Hypothalamus (tissue), 51 donors: ENCODE measurements around the gene DBF4B.
A peak's percentile ranks its signal among the peaks of the same experiment; 100 is the strongest.

Experiments
- DNase-seq, 51 donors: peaks; one replicate each; lab custom pipeline; 2025; lab: John Stamatoyannopoulos, UW

DBF4B gene

DNA sequence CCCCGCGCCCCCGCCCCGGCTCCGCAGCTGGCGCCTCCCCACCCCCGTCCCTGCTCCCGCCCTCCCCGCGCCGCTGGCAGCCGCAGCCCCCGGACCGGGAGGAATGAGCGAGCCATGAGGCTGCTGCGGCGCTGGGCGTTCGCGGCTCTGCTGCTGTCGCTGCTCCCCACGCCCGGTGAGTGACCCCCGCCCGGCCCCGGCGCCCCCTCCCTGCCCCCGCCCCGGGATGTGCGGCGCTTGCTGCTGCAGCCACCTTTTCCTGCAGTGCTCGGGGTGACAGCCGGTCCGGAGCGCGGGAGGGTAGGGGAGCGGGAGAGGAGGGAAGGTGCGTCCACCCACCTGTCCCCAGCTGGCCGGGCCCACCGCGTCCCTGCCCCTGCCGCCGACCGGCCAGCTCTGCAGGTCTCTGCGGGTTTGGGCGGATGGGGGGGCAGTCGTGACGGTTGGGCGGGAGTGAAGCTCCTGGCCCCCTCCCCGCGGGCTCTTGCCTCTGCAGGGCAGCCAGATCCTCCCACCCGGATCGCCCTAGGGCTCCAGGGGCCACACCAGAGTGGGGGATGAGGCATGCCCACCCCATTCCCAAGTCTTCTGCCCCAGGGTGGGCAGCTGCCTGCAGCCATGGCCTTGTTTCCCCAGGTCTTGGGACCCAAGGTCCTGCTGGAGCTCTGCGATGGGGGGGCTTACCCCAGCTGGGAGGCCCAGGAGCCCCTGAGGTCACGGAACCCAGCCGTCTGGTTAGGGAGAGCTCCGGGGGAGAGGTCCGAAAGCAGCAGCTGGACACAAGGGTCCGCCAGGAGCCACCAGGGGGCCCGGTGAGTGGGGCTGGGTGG lies 50.8 kb downstream of the DBF4B start:
- peak in 4 of 51 donors; percentile 17 to 38 (median 26) for DNase-seq

GRCh38 chr17:44759916-44760243 lies 51.4 kb downstream of the DBF4B start:
- no peak for DNase-seq

DNA sequence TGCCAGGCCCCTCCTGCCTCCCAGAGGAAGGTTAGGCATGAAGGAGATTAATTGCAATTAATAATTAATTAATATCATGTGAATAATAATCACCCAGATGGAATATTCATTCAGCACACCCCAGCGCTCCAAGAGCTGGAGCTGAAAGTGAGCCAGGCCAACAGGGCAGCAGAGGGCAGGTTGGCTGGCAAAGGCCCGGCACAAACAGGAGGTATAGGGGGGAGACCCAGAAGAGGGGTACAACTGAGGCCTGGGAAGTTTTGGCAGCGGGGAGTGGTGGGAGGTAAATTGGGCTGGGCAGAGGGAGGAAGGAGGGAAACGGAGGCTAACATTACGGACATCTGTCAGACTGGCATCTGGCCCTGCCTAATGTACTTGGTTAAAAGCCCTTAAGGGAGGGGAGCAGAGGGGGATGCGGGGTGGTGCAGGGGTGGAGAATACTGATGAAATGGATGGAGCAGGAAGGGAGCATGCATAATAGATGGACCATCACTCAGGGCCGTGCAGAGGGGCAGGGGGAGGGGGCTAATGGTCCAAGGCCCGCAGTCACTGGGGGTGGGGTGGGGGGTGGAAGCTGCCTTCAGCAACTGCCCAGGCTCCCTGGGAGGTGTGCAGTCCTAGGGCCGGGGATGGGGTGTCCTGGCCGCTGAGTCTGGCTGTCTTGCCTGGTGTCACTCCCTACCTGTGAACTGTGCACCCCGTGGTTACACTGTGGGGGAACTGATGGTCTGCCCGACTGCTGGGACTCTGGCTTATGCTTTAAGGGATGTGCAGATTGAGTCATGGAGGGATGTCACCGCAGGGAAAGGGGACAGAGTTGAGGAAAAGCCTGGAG lies 52.2 kb downstream of the DBF4B start:
- DNase-seq, result no peak

- no peak for DNase-seq
Observed at GRCh38 chr17:44761932-44762810, 53.7 kb downstream of the DBF4B start.

DNA sequence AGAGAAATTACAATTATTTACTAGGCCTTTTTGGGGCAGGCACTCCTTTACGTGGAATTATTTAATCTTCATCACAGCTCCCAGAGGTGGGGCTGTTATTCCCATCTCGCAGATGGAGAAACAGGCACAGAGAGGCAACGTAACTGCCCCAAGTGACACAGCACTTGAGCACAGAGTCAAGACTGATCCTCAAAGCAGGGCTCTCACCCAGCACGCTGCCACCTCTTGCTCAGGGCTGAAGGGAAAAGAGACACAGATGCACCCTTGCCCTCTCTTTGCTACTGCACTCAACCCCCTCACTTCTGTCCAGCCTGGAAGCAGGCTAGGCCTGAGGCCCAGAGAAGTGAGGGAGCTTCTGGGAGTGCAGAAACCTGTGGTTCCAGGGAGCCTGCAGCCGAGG lies 54.7 kb downstream of the DBF4B start:
- DNase-seq, result no peak

DNA sequence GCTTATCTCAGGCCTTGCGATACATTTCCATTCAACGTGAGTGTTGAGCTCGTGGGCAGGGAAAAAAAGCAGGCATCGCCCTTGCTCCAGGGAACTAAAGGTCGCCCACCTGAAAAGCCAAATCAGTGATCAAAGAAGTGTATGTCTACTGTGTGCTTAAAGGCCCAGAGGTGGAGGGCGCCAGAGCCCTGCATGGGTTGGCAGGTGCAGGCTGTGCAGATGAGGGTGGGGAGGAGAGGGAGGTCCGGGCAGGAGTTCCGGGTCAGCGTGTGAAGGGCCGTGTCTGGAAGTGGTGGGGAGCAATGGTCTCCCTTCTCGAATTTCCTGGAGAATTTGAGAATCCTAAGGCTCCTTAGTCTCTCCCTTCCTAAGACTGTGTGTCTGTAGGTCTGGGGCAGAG lies 57.5 kb downstream of the DBF4B start:
- DNase-seq, result no peak

DNA sequence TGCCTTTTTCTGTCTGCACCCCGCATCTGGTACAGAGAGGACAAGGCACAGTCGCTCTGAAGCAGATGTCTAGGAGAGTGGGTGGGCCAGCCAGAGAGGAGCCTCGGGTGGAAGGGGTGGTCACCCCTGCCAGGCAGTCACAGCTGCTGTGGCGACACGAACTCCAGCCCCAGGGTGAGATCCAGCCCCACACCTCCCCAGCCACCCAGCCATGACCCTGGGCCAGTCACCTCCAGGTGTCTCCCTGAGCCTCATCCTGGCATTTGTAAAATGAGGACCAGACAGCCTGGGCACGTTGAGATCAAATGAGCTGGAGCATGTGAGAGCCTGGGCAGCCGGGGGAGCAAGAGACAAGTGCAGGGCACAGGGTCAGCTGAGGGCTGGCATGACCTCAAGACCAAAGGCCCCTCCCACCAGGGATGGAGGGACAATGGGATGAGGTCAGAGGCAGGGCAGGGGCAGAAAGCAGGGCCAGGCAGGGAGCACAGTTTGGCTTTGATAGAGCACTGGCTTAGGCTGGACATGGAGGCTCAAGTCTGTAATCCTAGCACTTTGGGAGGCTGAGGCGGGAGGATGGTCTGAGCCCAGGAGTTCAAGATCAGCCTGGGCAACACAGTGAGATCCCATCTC lies 58.1 kb downstream of the DBF4B start:
- DNase-seq, result peak in 19 of 51 donors; percentile 8 to 64 (median 31)

GRCh38 chr17:44767493-44767892 lies 59.0 kb downstream of the DBF4B start:
- no peak for DNase-seq

DNA sequence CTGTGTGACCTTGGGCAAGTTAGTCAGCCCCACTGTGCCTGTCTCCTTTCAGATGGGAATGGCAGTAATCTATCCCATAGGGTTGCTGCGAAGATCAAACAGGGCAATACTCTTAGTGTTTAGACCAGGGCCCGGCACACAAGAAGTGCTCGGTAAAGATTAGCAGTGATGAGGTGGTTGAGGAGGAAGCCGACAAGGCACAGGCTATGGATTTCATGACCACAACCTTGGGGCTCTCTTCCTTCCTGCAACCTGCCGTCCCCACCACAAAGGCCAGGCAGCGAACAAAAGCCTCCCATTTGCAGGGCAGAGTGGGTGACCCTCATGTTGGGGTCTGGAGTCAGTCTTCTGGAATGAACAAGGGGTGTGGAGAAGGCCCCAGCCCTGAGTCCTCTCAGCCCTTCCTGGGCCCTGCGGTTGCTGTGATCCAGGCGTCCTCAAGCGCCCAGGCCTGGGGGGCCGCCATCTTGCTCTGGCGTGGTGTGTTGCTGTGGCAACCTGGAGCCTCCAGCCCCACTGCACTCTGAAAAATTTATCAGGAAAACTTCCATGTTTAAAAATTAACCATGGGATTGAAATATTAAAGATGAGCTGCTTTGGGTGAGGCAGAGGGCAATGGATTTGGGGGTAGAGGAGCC lies 60.2 kb downstream of the DBF4B start:
- DNase-seq, result no peak

DNA sequence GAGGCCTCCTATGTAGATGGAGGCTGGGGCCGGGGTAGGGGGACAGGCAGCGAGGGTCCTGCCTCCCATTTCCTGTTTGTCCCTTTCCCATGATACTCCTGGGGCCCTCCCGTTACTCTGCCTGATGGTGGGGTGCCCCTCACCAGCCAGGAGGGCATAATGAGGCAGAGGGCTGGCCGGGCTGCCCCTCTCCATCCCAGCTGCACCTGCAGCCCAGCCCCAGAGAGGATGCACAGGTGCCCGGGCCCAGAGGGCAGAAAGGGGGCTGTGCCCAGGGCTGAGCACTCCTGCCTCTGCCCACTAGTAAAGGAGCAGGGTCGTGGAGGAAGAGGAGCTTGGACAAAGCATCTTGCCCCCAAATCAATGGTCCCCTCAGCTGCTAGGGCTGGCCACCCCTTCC lies 60.8 kb downstream of the DBF4B start:
- DNase-seq, result no peak

DNA sequence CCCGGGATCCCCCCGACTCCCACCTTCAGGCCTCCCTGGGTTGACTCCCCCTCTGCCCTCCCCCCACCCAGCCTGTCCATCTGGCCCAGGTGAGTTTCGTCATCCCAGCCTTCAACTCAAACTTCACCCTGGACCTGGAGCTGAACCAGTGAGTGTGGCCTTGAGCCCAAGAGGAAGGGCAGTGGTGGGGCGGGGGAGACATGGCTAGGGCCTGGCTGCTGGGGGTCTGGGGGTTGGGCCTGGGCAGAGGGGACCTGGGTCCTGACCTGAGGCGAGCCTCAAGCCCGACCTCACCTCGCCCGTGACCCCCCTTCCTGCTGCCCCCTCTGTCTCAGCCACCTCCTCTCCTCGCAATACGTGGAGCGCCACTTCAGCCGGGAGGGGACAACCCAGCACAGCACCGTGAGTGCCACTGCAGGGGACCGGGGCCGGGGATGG lies 61.2 kb downstream of the DBF4B start:
- no peak for DNase-seq

GRCh38 chr17:44770166-44770925 lies 61.9 kb downstream of the DBF4B start:
- no peak for DNase-seq

DNA sequence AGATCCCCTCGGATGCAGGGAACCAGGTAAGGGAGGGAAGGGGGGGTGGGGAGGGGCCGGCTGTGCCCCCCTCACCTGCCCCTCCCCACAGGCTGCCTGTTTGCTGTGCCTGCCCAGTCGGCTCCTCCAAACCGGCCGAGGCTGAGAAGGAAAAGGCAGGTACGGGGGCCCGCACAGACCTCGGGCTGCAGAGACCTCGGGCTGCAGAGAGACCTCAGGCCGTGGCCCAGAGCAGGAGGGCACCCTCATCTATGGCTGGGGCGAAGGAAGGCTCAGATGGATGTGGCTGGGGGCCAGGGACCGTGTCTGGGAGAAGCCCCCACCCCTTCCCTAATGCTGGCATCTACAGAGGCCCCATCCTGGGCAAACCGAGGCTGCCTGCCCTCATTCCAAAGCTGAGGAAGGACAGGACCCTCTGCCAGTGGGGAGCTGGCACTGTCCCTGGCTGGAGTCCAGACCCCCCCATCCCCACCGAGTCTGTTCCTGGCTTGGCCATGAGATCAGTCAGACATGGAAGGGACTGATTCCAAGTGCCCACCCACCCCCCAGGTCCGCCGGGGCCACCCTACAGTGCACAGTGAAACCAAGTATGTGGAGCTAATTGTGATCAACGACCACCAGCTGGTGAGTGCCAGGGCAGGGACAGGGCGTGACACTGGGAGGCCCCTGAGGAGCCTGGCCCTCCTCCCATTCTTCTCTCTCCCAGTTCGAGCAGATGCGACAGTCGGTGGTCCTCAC lies 64.0 kb downstream of the DBF4B start:
- no peak for DNase-seq

DNA sequence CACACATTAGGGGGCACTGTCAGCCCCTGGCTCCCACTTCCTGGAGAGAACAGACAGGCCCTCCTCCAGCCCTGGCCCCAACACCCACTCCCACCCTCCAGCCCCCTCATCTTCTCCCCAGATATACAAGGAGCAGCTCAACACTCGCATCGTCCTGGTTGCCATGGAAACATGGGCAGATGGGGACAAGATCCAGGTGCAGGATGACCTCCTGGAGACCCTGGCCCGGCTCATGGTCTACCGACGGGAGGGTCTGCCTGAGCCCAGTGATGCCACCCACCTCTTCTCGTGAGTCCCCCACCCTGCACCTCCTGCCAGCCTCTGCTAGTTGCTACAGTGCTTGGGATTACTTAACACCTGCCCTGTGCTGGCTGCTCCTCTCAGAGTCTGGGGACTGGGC lies 64.7 kb downstream of the DBF4B start:
- DNase-seq, result no peak

GRCh38 chr17:44774271-44775135 lies 66.0 kb downstream of the DBF4B start:
- peak; percentile 7 to 88 (median 68) for DNase-seq

GRCh38 chr17:44775136-44775837 lies 66.8 kb downstream of the DBF4B start:
- DNase-seq, result peak in 48 of 51 donors; percentile 23 to 97 (median 87)
